OCI-LY1 (cell line): ENCODE results near the gene TCN1.
"Not testable (repeated sequence)": the region's sequence is repeated elsewhere in the genome, so short reads cannot be mapped to it uniquely, and the experiment has no call there.

Experiments used
- EZH2 ChIP-seq: fragments of 200-600 bp; sonication (generic), shearing (Covaris generic); IDR thresholded peaks from 2 replicates; pipeline ENCODE4 v1.8.0; 2017; ENCODE audit warnings: borderline replicate concordance, mixed run types, mild to moderate bottlenecking, antibody characterized with exemption, low read length, moderate library complexity, mixed read lengths
- TF ChIP-seq, protein P1 (sequence below): fragments of 200-600 bp; sonication (generic), shearing (Covaris generic); IDR thresholded peaks from 2 replicates; pipeline ENCODE4 v1.5.1; 2017; ENCODE audit warnings: mild to moderate bottlenecking, antibody characterized with exemption, low read length, moderate library complexity, mixed read lengths

DNA sequence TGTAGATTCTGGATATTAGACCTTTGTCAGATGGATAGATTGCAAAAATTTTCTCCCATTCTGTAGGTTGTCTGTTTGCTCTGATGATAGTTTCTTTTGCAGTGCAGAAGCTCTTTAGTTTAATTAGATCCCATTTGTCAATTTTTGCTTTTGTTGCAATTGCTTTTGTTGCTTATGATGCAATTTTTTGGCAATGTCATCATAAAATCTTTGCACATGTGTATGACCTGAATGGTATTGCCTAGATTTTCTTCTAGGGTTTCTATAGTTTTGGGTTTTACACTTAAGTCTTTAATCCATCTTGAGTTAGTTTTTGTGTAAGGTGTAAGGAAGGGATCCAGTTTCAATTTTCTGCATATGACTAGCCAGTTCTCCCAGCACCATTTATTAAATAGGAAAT, 20.9 kb upstream of the TCN1 start:
- TF ChIP-seq, protein P1, sequence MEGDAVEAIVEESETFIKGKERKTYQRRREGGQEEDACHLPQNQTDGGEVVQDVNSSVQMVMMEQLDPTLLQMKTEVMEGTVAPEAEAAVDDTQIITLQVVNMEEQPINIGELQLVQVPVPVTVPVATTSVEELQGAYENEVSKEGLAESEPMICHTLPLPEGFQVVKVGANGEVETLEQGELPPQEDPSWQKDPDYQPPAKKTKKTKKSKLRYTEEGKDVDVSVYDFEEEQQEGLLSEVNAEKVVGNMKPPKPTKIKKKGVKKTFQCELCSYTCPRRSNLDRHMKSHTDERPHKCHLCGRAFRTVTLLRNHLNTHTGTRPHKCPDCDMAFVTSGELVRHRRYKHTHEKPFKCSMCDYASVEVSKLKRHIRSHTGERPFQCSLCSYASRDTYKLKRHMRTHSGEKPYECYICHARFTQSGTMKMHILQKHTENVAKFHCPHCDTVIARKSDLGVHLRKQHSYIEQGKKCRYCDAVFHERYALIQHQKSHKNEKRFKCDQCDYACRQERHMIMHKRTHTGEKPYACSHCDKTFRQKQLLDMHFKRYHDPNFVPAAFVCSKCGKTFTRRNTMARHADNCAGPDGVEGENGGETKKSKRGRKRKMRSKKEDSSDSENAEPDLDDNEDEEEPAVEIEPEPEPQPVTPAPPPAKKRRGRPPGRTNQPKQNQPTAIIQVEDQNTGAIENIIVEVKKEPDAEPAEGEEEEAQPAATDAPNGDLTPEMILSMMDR, result not testable (repeated sequence)
- TF ChIP-seq EZH2, result not testable (repeated sequence)
